SU-DHL-6 (cell line): ENCODE measurements around the gene EFEMP1.

Experiments
- EZH2phosphoT487 ChIP-seq: fragments of 200-600 bp; sonication (generic), shearing (Covaris generic); conservative IDR thresholded peaks from 2 replicates; pipeline ENCODE4 v1.6.1; 2018; ENCODE audit warnings: mild to moderate bottlenecking, antibody characterized with exemption, low read length, moderate library complexity, mixed read lengths
- TF ChIP-seq, protein P1 (sequence below): fragments of 200-600 bp; sonication (generic); IDR thresholded peaks from one replicate; pipeline ENCODE4 v1.5.1; 2017; ENCODE audit warnings: antibody characterized with exemption, mild to moderate bottlenecking, low read length, moderate library complexity; ENCODE audit not compliant: insufficient read depth, poor library complexity, severe bottlenecking

GRCh38 chr2:55917117-55917516 is 6.5 kb downstream of the EFEMP1 start:
- TF ChIP-seq, protein P1, sequence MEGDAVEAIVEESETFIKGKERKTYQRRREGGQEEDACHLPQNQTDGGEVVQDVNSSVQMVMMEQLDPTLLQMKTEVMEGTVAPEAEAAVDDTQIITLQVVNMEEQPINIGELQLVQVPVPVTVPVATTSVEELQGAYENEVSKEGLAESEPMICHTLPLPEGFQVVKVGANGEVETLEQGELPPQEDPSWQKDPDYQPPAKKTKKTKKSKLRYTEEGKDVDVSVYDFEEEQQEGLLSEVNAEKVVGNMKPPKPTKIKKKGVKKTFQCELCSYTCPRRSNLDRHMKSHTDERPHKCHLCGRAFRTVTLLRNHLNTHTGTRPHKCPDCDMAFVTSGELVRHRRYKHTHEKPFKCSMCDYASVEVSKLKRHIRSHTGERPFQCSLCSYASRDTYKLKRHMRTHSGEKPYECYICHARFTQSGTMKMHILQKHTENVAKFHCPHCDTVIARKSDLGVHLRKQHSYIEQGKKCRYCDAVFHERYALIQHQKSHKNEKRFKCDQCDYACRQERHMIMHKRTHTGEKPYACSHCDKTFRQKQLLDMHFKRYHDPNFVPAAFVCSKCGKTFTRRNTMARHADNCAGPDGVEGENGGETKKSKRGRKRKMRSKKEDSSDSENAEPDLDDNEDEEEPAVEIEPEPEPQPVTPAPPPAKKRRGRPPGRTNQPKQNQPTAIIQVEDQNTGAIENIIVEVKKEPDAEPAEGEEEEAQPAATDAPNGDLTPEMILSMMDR = no peak
- TF ChIP-seq EZH2phosphoT487 = no peak
